ENCODE data around the gene GPR161. TPM values are rescaled to one million over a fixed set of nuclear protein-coding genes. Genes with fewer than 3 reads are reported as not detected.

GPR161 gene
- total RNA-seq, 1 experiment from 2014 or later: 2.4 TPM

DNA sequence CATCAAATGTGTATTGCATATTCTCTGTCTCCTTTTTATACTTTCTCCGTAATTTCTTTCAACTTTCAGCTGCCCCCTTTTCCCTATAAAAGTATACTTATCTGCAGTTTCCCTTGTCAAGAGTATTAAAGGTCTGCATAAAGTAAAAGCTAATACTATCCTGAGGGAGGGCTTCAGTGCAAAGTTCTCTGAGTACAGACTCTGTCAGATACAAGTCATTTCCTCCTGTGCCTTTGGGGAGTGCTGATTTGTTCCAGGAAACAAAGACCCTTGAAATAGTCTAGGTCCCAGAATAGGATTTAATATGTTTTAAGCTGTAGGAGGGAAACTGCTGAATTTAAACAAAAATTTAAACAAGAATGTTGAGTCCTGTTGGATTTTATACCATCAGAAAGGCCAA lies 11.7 kb downstream of the GPR161 start:
- ChIA-PET CTCF (interaction anchor here (0.5 kb wide), 1 partner anchor 15 kb away, joined by 3 read pairs; no protein-coding TSS in a partner anchor), POLR2A (no interaction called here)
- Histone ChIP-seq H3K4me1 (ENCODE audit: control insufficient read depth, insufficient read depth, low read length) (no peaks in the 10 kb centered on the region), H3K36me3 (ENCODE audit: control insufficient read depth, insufficient read depth, low read length) (no peaks in the 10 kb centered on the region), H3K4me3 (ENCODE audit: low read depth in 2 of 2, low read length in 2 of 2) (no peak overlapping the region), H3K27ac (ENCODE audit: low read length) (no peak overlapping the region), H3K9me3 (ENCODE audit: control insufficient read depth, insufficient read depth, low read depth, low read length) (no peaks in the 10 kb centered on the region), H3K27me3 (ENCODE audit: control insufficient read depth, insufficient read depth, low read length) (no peaks in the 10 kb centered on the region)
- no TSS peak for BruUV-seq (replicated peaks)
- in situ Hi-C loops (cut with HindIII; ENCODE audit: low pct_unique_long_range_greater_than_20kb, low sequenced_read_pairs): no loop called here
- intact Hi-C loops (cut with micrococcal nuclease; ENCODE audit: unreplicated experiment): no loop called here
- no peak for TF ChIP-seq REST (IDR thresholded peaks at IDR 0.05; ENCODE audit: insufficient read depth in 1 of 2, low read depth in 2 of 2, low read length in 1 of 2)
- TF ChIP-seq CTCF (IDR thresholded peaks at IDR 0.05): no peak
- no peak for TF ChIP-seq TCF7L2 (IDR thresholded peaks at IDR 0.05; ENCODE audit: low read depth, low read length)
- no peak for TF ChIP-seq POLR2AphosphoS5 (IDR thresholded peaks at IDR 0.05; ENCODE audit: low read depth, low read length)
- TF ChIP-seq SIN3A (IDR thresholded peaks at IDR 0.05; ENCODE audit: borderline replicate concordance, insufficient read depth, low read depth, low read length): no peak
- DNase-seq (ENCODE audit: low read depth, low spot score): no peak
- no peak for ATAC-seq

- no peak for TF ChIP-seq REST (IDR thresholded peaks at IDR 0.05; ENCODE audit: insufficient read depth in 1 of 2, low read depth in 2 of 2, low read length in 1 of 2)
- TF ChIP-seq TCF7L2 (IDR thresholded peaks at IDR 0.05; ENCODE audit: low read depth, low read length): no peak
- TF ChIP-seq SIN3A (IDR thresholded peaks at IDR 0.05; ENCODE audit: borderline replicate concordance, insufficient read depth, low read depth, low read length): no peak
- no peak for TF ChIP-seq POLR2AphosphoS5 (IDR thresholded peaks at IDR 0.05; ENCODE audit: low read depth, low read length)
- TF ChIP-seq CTCF (IDR thresholded peaks at IDR 0.05): no peak
These were observed 15.2 kb downstream of the GPR161 start for GRCh38 chr1:168121401-168122011.

More at GRCh38 chr1:168121401-168122011, 15.2 kb downstream of the GPR161 start:
- no peaks in the 10 kb centered on the region for H3K4me1 ChIP-seq (ENCODE audit: control insufficient read depth, insufficient read depth, low read length)
- H3K36me3 ChIP-seq (ENCODE audit: control insufficient read depth, insufficient read depth, low read length): no peaks in the 10 kb centered on the region
- ChIA-PET POLR2A (no interaction called here), CTCF (no interaction called here)
- no peaks in the 10 kb centered on the region for H3K27me3 ChIP-seq (ENCODE audit: control insufficient read depth, insufficient read depth, low read length)
- ATAC-seq (no peak), DNase-seq (ENCODE audit: low read depth, low spot score) (no peak)
- no peak overlapping the region for H3K27ac ChIP-seq (ENCODE audit: low read length)
- no TSS peak for BruUV-seq (replicated peaks)
- in situ Hi-C loops (cut with HindIII; ENCODE audit: low pct_unique_long_range_greater_than_20kb, low sequenced_read_pairs): no loop called here
- intact Hi-C loops (cut with micrococcal nuclease; ENCODE audit: unreplicated experiment): no loop called here
- H3K9me3 ChIP-seq (ENCODE audit: control insufficient read depth, insufficient read depth, low read depth, low read length): no peaks in the 10 kb centered on the region
- H3K4me3 ChIP-seq (ENCODE audit: low read depth in 2 of 2, low read length in 2 of 2): no peak overlapping the region
